Hepatocyte (in vitro differentiated cells): ENCODE results near the gene IFT22.

Source experiments
- CTCF ChIP-seq: fragments of 200-600 bp; sonication (generic); IDR thresholded peaks from 2 replicates; pipeline ENCODE4 v1.5.1; 2016; ENCODE audit warnings: antibody characterized with exemption, mild to moderate bottlenecking; ENCODE audit not compliant: poor library complexity
- EZH2 ChIP-seq: fragments of 200-600 bp; sonication (generic); IDR thresholded peaks from 2 replicates; pipeline ENCODE4 v1.6.1; 2016; ENCODE audit warnings: antibody characterized with exemption, mild to moderate bottlenecking, borderline replicate concordance
- EZH2phosphoT487 ChIP-seq: fragments of 200-600 bp; sonication (generic); IDR thresholded peaks from one replicate; pipeline ENCODE4 v1.6.1; 2018; ENCODE audit warnings: antibody characterized with exemption, mild to moderate bottlenecking, low read depth, moderate library complexity; ENCODE audit not compliant: unreplicated experiment, severe bottlenecking

GRCh38 chr7:101315336-101315735 is 6.3 kb downstream of the IFT22 start:
- peak; percentile 66 for TF ChIP-seq CTCF
- no peak for TF ChIP-seq EZH2
- TF ChIP-seq EZH2phosphoT487 = no peak
